GM23338 (cell line): ENCODE measurements around the gene E2F3. TPM values are rescaled to one million over a fixed set of nuclear protein-coding genes. Genes with fewer than 3 reads are reported as not detected.

Source experiments
- ATAC-seq: fragments of 200-7000 bp; cut with Tn5 transposase; 3 replicates; pipeline ENCODE4 v1.9.1; 2020
- DNase-seq: peaks from one replicate; pipeline ENCODE4 v3.0.0-alpha.2; 2015; ENCODE audit warnings: low spot score
- H2AFZ ChIP-seq: fragments of 200-600 bp; sonication (generic); 2 replicates; pipeline ENCODE4 v1.8.0; 2016; ENCODE audit warnings: antibody characterized with exemption, mild to moderate bottlenecking, moderate library complexity
- H3F3A ChIP-seq: fragments of 200-600 bp; sonication (generic); replicated peaks from 2 replicates; pipeline ENCODE4 v1.8.0; 2017; ENCODE audit warnings: antibody characterized with exemption, mixed run types, low read depth
- H3K27ac ChIP-seq: fragments of 200-600 bp; sonication (generic); 2 replicates; pipeline ENCODE4 v1.6.1; 2016; ENCODE audit warnings: low read depth
- H3K27me3 ChIP-seq: fragments of 200-600 bp; sonication (generic); 2 replicates; pipeline ENCODE4 v1.8.0; 2016; ENCODE audit warnings: mild to moderate bottlenecking, mixed run types, moderate library complexity; ENCODE audit not compliant: insufficient read depth
- H3K36me3 ChIP-seq: fragments of 200-600 bp; sonication (generic); 2 replicates; pipeline ENCODE4 v1.8.0; 2016; ENCODE audit warnings: mild to moderate bottlenecking; ENCODE audit not compliant: insufficient read depth
- H3K4me1 ChIP-seq: fragments of 200-600 bp; sonication (generic); 2 replicates; pipeline ENCODE4 v1.8.0; 2016; ENCODE audit warnings: mild to moderate bottlenecking, moderate library complexity; ENCODE audit not compliant: insufficient read depth
- H3K4me2 ChIP-seq: fragments of 200-600 bp; sonication (generic); 2 replicates; pipeline ENCODE4 v1.7.1; 2017; ENCODE audit warnings: mixed run types
- H3K4me3 ChIP-seq: fragments of 200-600 bp; sonication (generic); 2 replicates; pipeline ENCODE4 v1.6.1; 2016; ENCODE audit warnings: mixed run types
- H3K79me2 ChIP-seq: fragments of 200-600 bp; sonication (generic); replicated peaks from 2 replicates; pipeline ENCODE4 v1.8.0; 2017; ENCODE audit warnings: mild to moderate bottlenecking; ENCODE audit not compliant: insufficient read depth
- H3K9me2 ChIP-seq: fragments of 200-600 bp; sonication (generic); 2 replicates; pipeline ENCODE4 v1.8.0; 2017; ENCODE audit not compliant: insufficient read depth
- H4K20me1 ChIP-seq: fragments of 200-600 bp; sonication (generic); replicated peaks from 2 replicates; pipeline ENCODE4 v1.8.0; 2017; ENCODE audit warnings: mild to moderate bottlenecking; ENCODE audit not compliant: insufficient read depth
- H3K27ac Mint-ChIP-seq: 2 replicates; pipeline ENCODE4 v1.8.0; 2020; ENCODE audit warnings: inconsistent platforms, mild to moderate bottlenecking, moderate library complexity, mixed read lengths
- H3K27me3 Mint-ChIP-seq: 3 replicates; pipeline ENCODE4 v1.8.0; 2022; ENCODE audit warnings: low read depth, mild to moderate bottlenecking, moderate library complexity, mixed read lengths, inconsistent platforms; ENCODE audit not compliant: insufficient read depth, poor library complexity
- H3K36me3 Mint-ChIP-seq: 3 replicates; pipeline ENCODE4 v1.8.0; 2021; ENCODE audit warnings: low read depth, mild to moderate bottlenecking, inconsistent platforms, moderate library complexity, mixed read lengths
- H3K4me1 Mint-ChIP-seq: 3 replicates; pipeline ENCODE4 v1.8.0; 2020; ENCODE audit warnings: mild to moderate bottlenecking, inconsistent platforms, mixed read lengths
- H3K4me3 Mint-ChIP-seq: 3 replicates; pipeline ENCODE4 v1.8.0; 2021; ENCODE audit warnings: moderate library complexity, mild to moderate bottlenecking, inconsistent platforms, mixed read lengths
- H3K9me3 Mint-ChIP-seq: 3 replicates; pipeline ENCODE4 v1.8.0; 2020; ENCODE audit warnings: moderate library complexity, mild to moderate bottlenecking, inconsistent platforms, mixed read lengths
- CREB1 ChIP-seq: fragments of 250-450 bp; sonication (Bioruptor Pico); IDR thresholded peaks from 2 replicates; pipeline ENCODE4 v1.5.0; 2020; ENCODE audit warnings: low read depth, mild to moderate bottlenecking, moderate library complexity
- CTCF ChIP-seq, 2 experiments: fragments of 200-600 bp in 1 of 2; sonication (generic) in 1 of 2; conservative IDR thresholded peaks; 2 replicates each; pipeline versions ENCODE4 v1.5.1 to v1.6.1; 2016 to 2017; ENCODE audit warnings: antibody characterized with exemption in 2 of 2, low read depth in 2 of 2, mild to moderate bottlenecking in 2 of 2, moderate library complexity in 1 of 2
- ETS1 ChIP-seq: IDR thresholded peaks from 2 replicates; pipeline ENCODE4 v1.6.1; 2016; ENCODE audit warnings: antibody characterized with exemption
- EZH2 ChIP-seq: fragments of 200-600 bp; sonication (generic); IDR thresholded peaks from one replicate; pipeline ENCODE4 v1.8.0; 2017; ENCODE audit warnings: antibody characterized with exemption, mild to moderate bottlenecking, low read depth; ENCODE audit not compliant: unreplicated experiment
- EZH2phosphoT487 ChIP-seq: fragments of 200-600 bp; sonication (generic); IDR thresholded peaks from one replicate; pipeline ENCODE4 v1.8.1; 2018; ENCODE audit warnings: antibody characterized with exemption; ENCODE audit not compliant: unreplicated experiment
- JUNB ChIP-seq: IDR thresholded peaks from one replicate; pipeline ENCODE4 v1.6.1; 2016; ENCODE audit warnings: antibody characterized with exemption; ENCODE audit not compliant: unreplicated experiment
- NANOG ChIP-seq: IDR thresholded peaks from 2 replicates; pipeline ENCODE4 v1.6.1; 2016; ENCODE audit warnings: antibody characterized with exemption, borderline replicate concordance
- STAT1 ChIP-seq: IDR thresholded peaks from one replicate; pipeline ENCODE4 v1.6.1; 2016; ENCODE audit warnings: antibody characterized with exemption; ENCODE audit not compliant: unreplicated experiment
- ZNF114 ChIP-seq: fragments of 250-450 bp; sonication (Bioruptor Pico); IDR thresholded peaks from 2 replicates; pipeline ENCODE4 v1.5.0; 2020; ENCODE audit warnings: mild to moderate bottlenecking, moderate library complexity
- ZNF331 ChIP-seq: fragments of 250-450 bp; sonication (Bioruptor Pico); IDR thresholded peaks from 2 replicates; pipeline ENCODE4 v1.5.0; 2020; ENCODE audit warnings: low read depth, mild to moderate bottlenecking, moderate library complexity
- ZNF462 ChIP-seq: fragments of 250-450 bp; sonication (Bioruptor Pico); IDR thresholded peaks from 2 replicates; pipeline ENCODE4 v1.5.0; 2020; ENCODE audit warnings: mild to moderate bottlenecking, moderate library complexity
- polyA plus RNA-seq: library from polyadenylated mRNA; unstranded; fragments of >200 nt; fragmentation: Nextera tagmentation; extraction: Ambion mirVana; gene quantifications from 2 replicates; pipeline ENCODE4 v1.2.1, GENCODE V29; 2016
- total RNA-seq: library from RNA; depleted of rRNA; stranded (reverse); fragments of >200 nt; shearing (Covaris generic); gene quantifications from 2 replicates; pipeline ENCODE4 v1.2.3, GENCODE V29; 2014

E2F3 gene
- total and polyA plus RNA-seq, 2 experiments from 2014 or later: 27.2 to 33.5 TPM

DNA sequence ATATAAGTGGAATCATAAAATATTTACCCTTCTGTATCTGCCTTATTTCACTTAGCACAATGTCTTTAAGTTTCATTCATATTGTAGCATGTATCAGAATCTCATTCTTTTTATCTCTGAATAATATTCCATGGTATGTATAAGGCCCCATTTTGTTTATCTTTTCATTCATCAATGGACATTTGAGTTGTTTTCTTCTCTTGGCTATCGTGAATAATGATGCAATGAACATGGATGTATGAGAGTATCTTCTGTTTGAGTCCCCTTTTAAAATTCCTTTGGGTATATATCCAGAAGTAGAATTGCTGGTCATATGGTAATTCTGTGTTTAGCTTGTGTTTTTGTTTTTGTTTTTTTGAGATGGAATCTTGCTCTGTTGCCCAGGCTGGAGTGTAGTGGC lies 39.6 kb downstream of the E2F3 start:
- Mint-ChIP-seq H3K4me3 (no peak overlapping the region), H3K27ac (no peak overlapping the region), H3K9me3 (no peaks in the 10 kb centered on the region), H3K27me3 (peaks cover 2% of the 10 kb centered on the region), H3K4me1 (peaks cover 38% of the 10 kb centered on the region), H3K36me3 (peaks cover 27% of the 10 kb centered on the region)
- no peaks in the 10 kb centered on the region for H3K36me3 ChIP-seq
- peaks cover 100% of the 10 kb centered on the region for H3K79me2 ChIP-seq
- H2AFZ ChIP-seq: no peak overlapping the region
- no peak overlapping the region for H3K27ac ChIP-seq
- H4K20me1 ChIP-seq: peaks cover 35% of the 10 kb centered on the region
- DNase-seq: no peak
- no peak overlapping the region for H3K4me3 ChIP-seq
- no peak overlapping the region for H3K4me2 ChIP-seq
- ATAC-seq: no peak
- H3K4me1 ChIP-seq: peaks cover 22% of the 10 kb centered on the region
- TF ChIP-seq EZH2phosphoT487 (no peak), ZNF462 (no peak), NANOG (no peak), JUNB (no peak), CTCF (conservative IDR thresholded peaks at IDR 0.05; ENCODE audit: low read depth in 2 of 2) (no peak), ETS1 (no peak), ZNF331 (CRISPR knock-in tag) (no peak), ZNF114 (CRISPR knock-in tag) (no peak), STAT1 (no peak), CREB1 (CRISPR knock-in tag) (no peak), EZH2 (no peak)
- no peaks in the 10 kb centered on the region for H3K27me3 ChIP-seq
- no peaks in the 10 kb centered on the region for H3F3A ChIP-seq
- H3K9me2 ChIP-seq: no peaks in the 10 kb centered on the region
